Lower lobe of right lung (tissue), 2 donors: ENCODE results near the gene C8G. TPM values are rescaled to one million over a fixed set of nuclear protein-coding genes. Genes with fewer than 3 reads are reported as not detected.

Experiments used
- ATAC-seq, 2 donors: fragments of 200-7000 bp; cut with Tn5 transposase; one replicate each; pipeline ENCODE4 v1.9.1; 2020 to 2022; ENCODE audit warnings: mild to moderate bottlenecking in 2 of 2, moderate library complexity in 2 of 2
- DNase-seq: peaks from one replicate; pipeline ENCODE4 v3.0.0-alpha.2; 2020
- H3K27ac ChIP-seq: fragments of 200-600 bp; one replicate; pipeline ENCODE4 v1.8.0; 2022
- H3K27me3 ChIP-seq: fragments of 200-600 bp; one replicate; pipeline ENCODE4 v1.8.0; 2022; ENCODE audit warnings: low read depth
- H3K36me3 ChIP-seq: fragments of 200-600 bp; one replicate; pipeline ENCODE4 v1.8.0; 2022; ENCODE audit warnings: mild to moderate bottlenecking
- H3K4me1 ChIP-seq: fragments of 200-600 bp; one replicate; pipeline ENCODE4 v1.8.0; 2022
- H3K4me3 ChIP-seq: fragments of 200-600 bp; one replicate; pipeline ENCODE4 v1.8.0; 2022; ENCODE audit warnings: mild to moderate bottlenecking
- H3K9me3 ChIP-seq: fragments of 200-600 bp; one replicate; pipeline ENCODE4 v1.8.0; 2022
- intact Hi-C: fragments of 100-400 bp; cut with DNase I; formaldehyde crosslinking; loops from one replicate; pipeline ENCODE4 v1.11.0; 2022
- total RNA-seq: library from RNA; stranded (reverse); fragmentation: NEBNext Ultra II Directional; extraction: Animal tissue kit (Norgen Biotek cat#: 25700); gene quantifications from one replicate; pipeline ENCODE4 v1.2.1, GENCODE V29; 2021
- TF ChIP-seq, protein P1 (sequence below): fragments of 200-600 bp; IDR thresholded peaks from one replicate; pipeline ENCODE4 v1.8.0; 2022; ENCODE audit warnings: antibody characterized with exemption, mild to moderate bottlenecking
- donor health status: DM: no; HTN: yes; CAD: no; lungs with severe emphysema.

C8G gene
- total RNA-seq, 1 donor from 2014 or later: 2.2 TPM

DNA sequence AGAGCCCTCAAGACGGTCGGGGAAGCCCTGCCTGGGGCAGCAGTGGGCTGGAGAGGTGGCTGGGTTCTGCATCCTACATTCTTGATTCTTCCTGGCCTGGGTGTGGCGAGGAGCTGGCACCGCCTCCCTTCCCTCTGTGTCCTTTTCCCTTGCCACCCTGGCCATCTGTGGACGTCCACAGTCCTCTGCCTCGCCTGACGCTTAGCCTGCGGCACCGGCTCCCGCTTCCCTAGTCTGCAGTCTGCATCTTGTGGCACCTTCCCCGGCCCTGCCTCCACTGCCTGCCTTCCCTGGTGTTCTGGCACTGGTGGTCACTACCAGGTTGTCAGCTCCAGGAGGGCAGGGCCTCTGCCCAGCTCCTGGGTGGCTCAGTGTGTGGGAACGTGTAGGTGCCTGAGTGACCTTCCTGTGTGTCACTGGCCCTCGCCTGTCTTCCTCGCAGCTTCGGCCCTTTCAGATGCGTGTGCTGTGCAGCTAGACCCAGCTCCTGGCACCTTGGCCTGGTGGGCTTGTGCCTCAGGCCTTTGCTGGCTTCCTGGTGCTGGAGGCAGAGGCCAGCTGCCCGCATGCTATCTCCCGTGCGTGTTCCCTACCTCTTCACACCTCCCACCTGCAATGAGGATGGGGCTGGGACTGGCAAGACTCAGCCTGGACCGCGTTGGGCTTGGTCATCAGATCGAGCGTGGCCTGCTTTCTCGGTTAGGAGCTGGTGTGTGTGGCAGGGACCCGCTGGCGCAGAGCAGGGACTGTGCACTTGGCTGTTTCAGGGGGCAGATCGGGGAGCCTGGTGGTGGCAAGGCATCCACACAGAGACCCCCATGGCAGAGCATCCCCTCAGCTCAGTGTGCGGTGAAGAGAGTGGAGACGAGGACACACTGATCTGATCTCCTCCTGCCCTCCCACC is 37.8 kb upstream of the C8G start:
- Histone ChIP-seq H3K36me3 (peaks cover 55% of the 10 kb centered on the region), H3K9me3 (no peaks in the 10 kb centered on the region), H3K27ac (no peak overlapping the region), H3K4me3 (no peak overlapping the region), H3K27me3 (no peaks in the 10 kb centered on the region), H3K4me1 (peaks cover 18% of the 10 kb centered on the region)
- intact Hi-C loops: no loop called here
- ATAC-seq (no peak), DNase-seq (no peak)
- TF ChIP-seq, protein P1, sequence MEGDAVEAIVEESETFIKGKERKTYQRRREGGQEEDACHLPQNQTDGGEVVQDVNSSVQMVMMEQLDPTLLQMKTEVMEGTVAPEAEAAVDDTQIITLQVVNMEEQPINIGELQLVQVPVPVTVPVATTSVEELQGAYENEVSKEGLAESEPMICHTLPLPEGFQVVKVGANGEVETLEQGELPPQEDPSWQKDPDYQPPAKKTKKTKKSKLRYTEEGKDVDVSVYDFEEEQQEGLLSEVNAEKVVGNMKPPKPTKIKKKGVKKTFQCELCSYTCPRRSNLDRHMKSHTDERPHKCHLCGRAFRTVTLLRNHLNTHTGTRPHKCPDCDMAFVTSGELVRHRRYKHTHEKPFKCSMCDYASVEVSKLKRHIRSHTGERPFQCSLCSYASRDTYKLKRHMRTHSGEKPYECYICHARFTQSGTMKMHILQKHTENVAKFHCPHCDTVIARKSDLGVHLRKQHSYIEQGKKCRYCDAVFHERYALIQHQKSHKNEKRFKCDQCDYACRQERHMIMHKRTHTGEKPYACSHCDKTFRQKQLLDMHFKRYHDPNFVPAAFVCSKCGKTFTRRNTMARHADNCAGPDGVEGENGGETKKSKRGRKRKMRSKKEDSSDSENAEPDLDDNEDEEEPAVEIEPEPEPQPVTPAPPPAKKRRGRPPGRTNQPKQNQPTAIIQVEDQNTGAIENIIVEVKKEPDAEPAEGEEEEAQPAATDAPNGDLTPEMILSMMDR: no peak

DNA sequence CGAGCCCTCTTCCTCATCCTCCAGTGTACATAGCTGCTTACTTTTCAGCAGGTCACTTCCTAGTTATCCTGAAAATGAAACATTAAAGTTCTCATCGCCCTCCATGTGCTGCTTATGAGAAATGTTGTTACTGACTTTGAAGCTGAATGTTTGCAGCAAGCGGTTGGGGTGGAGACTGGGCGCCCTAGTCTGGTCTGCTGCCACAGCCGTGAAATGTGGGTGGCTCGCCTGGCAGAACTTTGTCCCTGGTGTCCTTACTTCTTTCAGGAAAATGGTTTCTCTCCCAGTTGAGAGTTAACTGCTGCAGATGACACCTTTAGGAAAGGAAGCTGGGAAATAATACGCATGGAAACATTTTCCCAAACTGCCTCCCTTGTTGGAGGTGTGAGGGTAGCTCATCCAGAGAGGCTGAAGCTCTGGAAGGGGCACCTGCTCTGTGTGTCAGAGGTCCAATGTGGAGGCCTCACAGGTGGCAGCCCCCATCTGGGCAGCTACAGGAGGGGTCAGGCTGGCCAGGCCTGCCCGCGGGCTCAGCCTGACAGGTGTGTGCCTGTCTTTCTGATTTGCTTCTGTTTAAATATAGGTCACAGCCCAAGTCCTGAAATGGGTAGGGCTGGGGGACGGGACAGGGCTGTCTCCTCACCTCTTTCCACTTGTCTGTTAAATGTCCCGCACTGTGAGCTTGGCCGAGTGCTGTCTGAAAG is 34.7 kb upstream of the C8G start:
- Histone ChIP-seq H3K4me1 (no peaks in the 10 kb centered on the region), H3K27me3 (no peaks in the 10 kb centered on the region), H3K27ac (no peak overlapping the region), H3K36me3 (peaks cover 72% of the 10 kb centered on the region), H3K4me3 (no peak overlapping the region), H3K9me3 (no peaks in the 10 kb centered on the region)
- ATAC-seq (no peak), DNase-seq (no peak)
- TF ChIP-seq, protein P1: no peak
- intact Hi-C loops: no loop called here

DNA sequence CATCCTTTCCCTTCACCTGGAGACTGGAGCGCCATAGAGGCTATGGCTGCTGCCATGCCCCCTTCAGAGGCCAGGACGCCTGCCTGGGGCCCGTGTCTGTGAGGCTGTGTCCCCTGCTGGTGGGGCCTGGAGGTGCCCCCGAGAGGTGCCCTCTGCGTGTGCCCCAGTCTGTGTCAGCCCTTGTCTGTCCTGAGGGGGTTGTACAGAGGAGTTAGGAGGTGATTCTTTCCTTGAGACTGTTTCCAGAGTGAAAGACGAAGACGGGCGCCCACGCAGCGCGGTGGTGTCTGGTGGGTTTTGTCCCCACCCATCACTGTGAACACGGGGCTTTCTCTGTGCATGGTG is 34.2 kb upstream of the C8G start:
- intact Hi-C loops: no loop called here
- DNase-seq (no peak), ATAC-seq (peak in 1 of 2 donors; percentile 36)
- no peaks in the 10 kb centered on the region for H3K27me3 ChIP-seq
- no peaks in the 10 kb centered on the region for H3K9me3 ChIP-seq
- H3K4me1 ChIP-seq: no peaks in the 10 kb centered on the region
- H3K4me3 ChIP-seq: no peak overlapping the region
- H3K36me3 ChIP-seq: peaks cover 77% of the 10 kb centered on the region
- TF ChIP-seq, protein P1: no peak
- no peak overlapping the region for H3K27ac ChIP-seq

DNA sequence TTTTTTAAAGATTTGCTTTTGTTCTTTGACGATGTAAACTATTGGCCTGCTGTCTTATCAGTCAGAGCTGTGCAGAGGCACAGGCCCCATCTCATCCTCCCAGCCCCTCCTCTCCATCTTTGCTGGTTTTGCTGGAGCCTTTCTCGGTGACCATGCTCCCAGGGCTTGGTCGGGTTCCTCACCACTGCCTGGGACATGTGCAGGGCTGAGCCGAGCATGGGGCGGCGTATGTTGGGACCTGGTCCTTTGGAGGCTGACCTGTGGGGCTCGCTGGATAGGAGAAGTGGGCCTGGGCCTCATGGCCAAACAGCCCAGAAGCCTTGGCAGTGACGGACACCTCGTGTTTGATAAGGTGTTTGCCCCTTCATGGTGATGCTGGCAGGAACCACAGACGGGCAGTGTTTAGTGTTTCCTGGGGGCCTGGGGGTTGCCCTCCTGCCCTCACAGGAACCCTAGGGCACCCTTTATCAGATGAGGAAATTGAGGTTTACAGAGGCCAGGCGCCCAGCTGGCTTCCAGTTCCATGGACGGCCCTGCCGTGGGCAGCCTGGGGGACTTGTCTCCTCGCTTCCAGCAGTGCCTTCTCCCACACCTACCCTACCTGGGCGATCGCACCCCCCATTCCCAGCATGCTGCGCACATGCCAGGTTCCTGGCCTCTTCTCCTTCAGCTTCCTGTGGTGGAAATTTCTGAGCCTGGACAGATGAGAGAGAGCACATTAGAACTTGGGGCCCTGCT is 31.2 kb upstream of the C8G start:
- DNase-seq (no peak), ATAC-seq (no peak)
- H3K9me3 ChIP-seq: no peaks in the 10 kb centered on the region
- intact Hi-C loops: no loop called here
- H3K36me3 ChIP-seq: peaks cover 75% of the 10 kb centered on the region
- H3K27me3 ChIP-seq: no peaks in the 10 kb centered on the region
- TF ChIP-seq, protein P1: no peak
- H3K4me3 ChIP-seq: no peak overlapping the region
- no peak overlapping the region for H3K27ac ChIP-seq
- no peaks in the 10 kb centered on the region for H3K4me1 ChIP-seq

DNA sequence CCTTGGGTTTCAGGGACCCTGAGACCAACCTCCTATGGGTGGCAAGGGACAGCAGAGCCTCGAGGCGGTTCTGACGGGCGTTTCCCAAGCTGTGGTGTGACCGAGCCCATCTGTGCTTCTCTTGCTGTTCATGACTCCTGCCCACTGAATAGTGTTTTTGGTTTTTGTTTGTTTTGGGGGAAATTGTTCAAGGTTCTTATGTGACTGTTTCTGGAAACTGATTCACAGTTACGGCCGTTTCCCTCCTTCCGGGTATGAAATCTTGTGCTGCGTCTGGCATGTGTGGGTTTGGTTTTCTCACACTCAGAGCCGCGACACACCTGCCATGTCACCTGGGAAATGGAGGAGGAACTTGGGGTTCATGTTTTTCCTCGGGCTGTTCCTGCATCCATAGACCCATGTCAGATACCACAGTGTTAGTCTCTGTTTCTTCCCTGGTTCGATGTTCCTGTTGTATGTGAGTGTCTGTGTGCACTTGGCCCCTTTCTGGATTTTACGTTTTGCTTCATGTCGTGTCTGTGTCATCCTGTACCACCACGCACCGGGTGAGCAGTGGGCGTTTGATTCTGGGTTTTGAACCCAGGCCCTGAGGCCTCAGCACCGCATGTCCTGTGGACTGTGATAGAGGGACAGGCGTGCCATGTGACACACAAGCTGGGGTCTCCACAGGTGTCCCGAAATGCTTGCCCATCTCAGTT is 29.3 kb upstream of the C8G start:
- DNase-seq (no peak), ATAC-seq (peak in 1 of 2 donors; percentile 14)
- TF ChIP-seq, protein P1: no peak
- no peaks in the 10 kb centered on the region for H3K4me1 ChIP-seq
- H3K27ac ChIP-seq: no peak overlapping the region
- no peaks in the 10 kb centered on the region for H3K9me3 ChIP-seq
- H3K4me3 ChIP-seq: no peak overlapping the region
- H3K27me3 ChIP-seq: no peaks in the 10 kb centered on the region
- intact Hi-C loops: no loop called here
- peaks cover 69% of the 10 kb centered on the region for H3K36me3 ChIP-seq
